Measurements from ENCODE around the gene HABP4. TPM values are rescaled to one million over a fixed set of nuclear protein-coding genes. Genes with fewer than 3 reads are reported as not detected.

The HABP4 gene
- total RNA-seq, 1 experiment from 2014 or later: 21.0 TPM

GRCh38 chr9:96503918-96504317 lies 53.9 kb downstream of the HABP4 start:
- CTCF ChIA-PET: no interaction called here
- Histone ChIP-seq H3K36me3 (ENCODE audit: control insufficient read depth in 1 of 2, insufficient read depth in 2 of 2, low read length in 2 of 2) (no peaks in the 10 kb centered on the region), H3K4me2 (ENCODE audit: low read length) (no peak overlapping the region), H2AFZ (ENCODE audit: low read depth, low read length, poor library complexity, severe bottlenecking) (no peak overlapping the region), H4K20me1 (ENCODE audit: insufficient read depth) (no peaks in the 10 kb centered on the region), H3K79me2 (ENCODE audit: insufficient read depth, low read length) (no peaks in the 10 kb centered on the region), H3K4me1 (ENCODE audit: control insufficient read depth in 1 of 2, insufficient read depth in 2 of 2, low read length in 2 of 2) (no peaks in the 10 kb centered on the region), H3K9me3 (ENCODE audit: control insufficient read depth in 1 of 2, insufficient read depth in 1 of 2, low read depth in 1 of 2, low read length in 2 of 2) (no peaks in the 10 kb centered on the region), H3K27me3 (ENCODE audit: insufficient read depth, low read length) (no peaks in the 10 kb centered on the region), H3K4me3 (replicated peaks in 1 of 2; ENCODE audit: low read depth in 1 of 2, low read length in 2 of 2) (no peak overlapping the region), H3K9me2 (ENCODE audit: insufficient read depth) (no peaks in the 10 kb centered on the region), H3K27ac (ENCODE audit: low read depth, low read length) (no peak overlapping the region), H3K9ac (ENCODE audit: low read length) (no peak overlapping the region)
- intact Hi-C loops (cut with micrococcal nuclease): no loop called here
- POLR2A ChIA-PET: no interaction called here
- BruUV-seq (replicated peaks): no TSS peak
- RAD21 ChIA-PET (ENCODE audit: low non-redundant PET in 1 of 2, low total read pairs in 2 of 2, uncharacterized antibody in 2 of 2, unreplicated experiment in 2 of 2): no interaction called here
- DNase-seq (ENCODE audit: low read depth, low spot score) (no peak), ATAC-seq (no peak)
- no peak for TF ChIP-seq CBX3 (IDR thresholded peaks at IDR 0.05; ENCODE audit: low read depth)
- no peak for TF ChIP-seq EZH2 (IDR thresholded peaks at IDR 0.05)
- TF ChIP-seq ZNF274 (IDR thresholded peaks at IDR 0.05; ENCODE audit: low read depth, low read length): no peak
- no peak for TF ChIP-seq CEBPB (IDR thresholded peaks at IDR 0.05; ENCODE audit: low read depth)
- no peak for TF ChIP-seq EZH2phosphoT487 (IDR thresholded peaks at IDR 0.05; ENCODE audit: borderline replicate concordance)
- TF ChIP-seq JUND (IDR thresholded peaks at IDR 0.05): no peak
- TF ChIP-seq EGR1 (IDR thresholded peaks at IDR 0.05; ENCODE audit: low read depth): no peak
- TF ChIP-seq, protein P1, sequence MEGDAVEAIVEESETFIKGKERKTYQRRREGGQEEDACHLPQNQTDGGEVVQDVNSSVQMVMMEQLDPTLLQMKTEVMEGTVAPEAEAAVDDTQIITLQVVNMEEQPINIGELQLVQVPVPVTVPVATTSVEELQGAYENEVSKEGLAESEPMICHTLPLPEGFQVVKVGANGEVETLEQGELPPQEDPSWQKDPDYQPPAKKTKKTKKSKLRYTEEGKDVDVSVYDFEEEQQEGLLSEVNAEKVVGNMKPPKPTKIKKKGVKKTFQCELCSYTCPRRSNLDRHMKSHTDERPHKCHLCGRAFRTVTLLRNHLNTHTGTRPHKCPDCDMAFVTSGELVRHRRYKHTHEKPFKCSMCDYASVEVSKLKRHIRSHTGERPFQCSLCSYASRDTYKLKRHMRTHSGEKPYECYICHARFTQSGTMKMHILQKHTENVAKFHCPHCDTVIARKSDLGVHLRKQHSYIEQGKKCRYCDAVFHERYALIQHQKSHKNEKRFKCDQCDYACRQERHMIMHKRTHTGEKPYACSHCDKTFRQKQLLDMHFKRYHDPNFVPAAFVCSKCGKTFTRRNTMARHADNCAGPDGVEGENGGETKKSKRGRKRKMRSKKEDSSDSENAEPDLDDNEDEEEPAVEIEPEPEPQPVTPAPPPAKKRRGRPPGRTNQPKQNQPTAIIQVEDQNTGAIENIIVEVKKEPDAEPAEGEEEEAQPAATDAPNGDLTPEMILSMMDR (IDR thresholded peaks at IDR 0.05 in 2 of 3, conservative IDR thresholded peaks at IDR 0.05 in 1 of 3; ENCODE audit: borderline replicate concordance in 1 of 3, insufficient read depth in 1 of 3, low read depth in 2 of 3, low read length in 2 of 3): no peak
- no peak for TF ChIP-seq ATF3 (IDR thresholded peaks at IDR 0.05)
- TF ChIP-seq SP1 (IDR thresholded peaks at IDR 0.05; ENCODE audit: low read depth): no peak
- no peak for TF ChIP-seq RAD21 (IDR thresholded peaks at IDR 0.05; ENCODE audit: low read depth)
- TF ChIP-seq ELF1 (IDR thresholded peaks at IDR 0.05; ENCODE audit: borderline replicate concordance, low read depth): no peak
- TF ChIP-seq SIN3A (IDR thresholded peaks at IDR 0.05; ENCODE audit: low read depth): no peak
- TF ChIP-seq MAX (IDR thresholded peaks at IDR 0.05): no peak
- no peak for TF ChIP-seq SRF (IDR thresholded peaks at IDR 0.05; ENCODE audit: low read depth)
- no peak for TF ChIP-seq TCF7L2 (IDR thresholded peaks at IDR 0.05; ENCODE audit: borderline replicate concordance, extremely low read depth, insufficient read depth, insufficient read length)
- TF ChIP-seq REST (IDR thresholded peaks at IDR 0.05; ENCODE audit: low read depth): no peak

Measured in HCT116 (cell line).